Keratinocyte (primary cell): ENCODE results near the gene BHLHE23.

ENCODE experiments used
- CTCF ChIP-seq, 3 experiments: IDR thresholded peaks in 1 of 3; conservative IDR thresholded peaks in 1 of 3; optimal IDR thresholded peaks in 1 of 3; 2 replicates in 2 of 3; 3 replicates in 1 of 3; pipeline versions ENCODE3 to v1.5.1; 2011; ENCODE audit warnings: low read length in 3 of 3, mild to moderate bottlenecking in 3 of 3, moderate library complexity in 2 of 3, control low read depth in 1 of 3, inconsistent platforms in 1 of 3; ENCODE audit not compliant: insufficient read depth in 2 of 3; ENCODE audit errors: extremely low read depth in 1 of 3
- EZH2 ChIP-seq: IDR thresholded peaks from one replicate; pipeline ENCODE4 v1.6.1; 2012; ENCODE audit warnings: inconsistent platforms, mild to moderate bottlenecking, low read length, moderate library complexity

GRCh38 chr20:63022501-63022900, 15.7 kb upstream of the BHLHE23 start:
- TF ChIP-seq CTCF (optimal IDR thresholded peaks at IDR 0.05 in 1 of 3, IDR thresholded peaks at IDR 0.05 in 1 of 3, conservative IDR thresholded peaks at IDR 0.05 in 1 of 3; ENCODE audit: extremely low read depth in 1 of 3, insufficient read depth in 2 of 3, low read length in 3 of 3) (no peak), EZH2 (no peak)
